Astrocyte of the spinal cord (primary cell): ENCODE data around the gene SLF1.
A peak's percentile ranks its signal among the peaks of the same experiment; 100 is the strongest.

Source experiments
- DNase-seq: peaks from one replicate; pipeline ENCODE4 v3.0.0; 2011; ENCODE audit warnings: low read depth, low spot score
- H3K4me3 ChIP-seq: 2 replicates; pipeline ENCODE4 v1.5.1; 2011; ENCODE audit warnings: low read depth, mild to moderate bottlenecking, low read length, moderate library complexity
- in situ Hi-C: cut with HindIII; loops from 2 replicates; pipeline ENCODE4 v1.10.0; 2017; ENCODE audit warnings: low sequenced_read_pairs
- TF ChIP-seq, protein P1 (sequence below): IDR thresholded peaks from 2 replicates; pipeline ENCODE4 v1.5.1; 2012; ENCODE audit warnings: low read depth, mild to moderate bottlenecking, low read length, inconsistent platforms

SLF1 gene

DNA sequence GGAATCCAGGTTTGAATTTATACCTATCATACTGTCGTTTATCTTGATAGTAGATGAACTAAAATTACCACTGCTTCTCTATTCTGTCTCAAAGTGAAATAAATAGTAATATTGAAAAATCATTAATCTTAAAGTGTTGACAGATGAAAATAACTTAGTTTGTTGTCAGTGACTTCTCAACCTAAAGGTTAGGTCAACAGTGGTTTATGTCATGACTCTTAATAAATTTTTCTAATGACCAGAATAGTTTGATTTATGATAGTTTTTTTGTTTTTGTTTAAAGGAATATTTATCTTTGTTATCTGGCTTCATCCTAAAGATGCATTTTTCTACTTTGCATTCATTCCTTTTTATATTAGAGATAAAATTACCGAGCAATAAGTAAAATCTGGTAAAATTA is 81.1 kb downstream of the SLF1 start:
- in situ Hi-C loops: no loop called here
- no peak overlapping the region for H3K4me3 ChIP-seq
- TF ChIP-seq, protein P1, sequence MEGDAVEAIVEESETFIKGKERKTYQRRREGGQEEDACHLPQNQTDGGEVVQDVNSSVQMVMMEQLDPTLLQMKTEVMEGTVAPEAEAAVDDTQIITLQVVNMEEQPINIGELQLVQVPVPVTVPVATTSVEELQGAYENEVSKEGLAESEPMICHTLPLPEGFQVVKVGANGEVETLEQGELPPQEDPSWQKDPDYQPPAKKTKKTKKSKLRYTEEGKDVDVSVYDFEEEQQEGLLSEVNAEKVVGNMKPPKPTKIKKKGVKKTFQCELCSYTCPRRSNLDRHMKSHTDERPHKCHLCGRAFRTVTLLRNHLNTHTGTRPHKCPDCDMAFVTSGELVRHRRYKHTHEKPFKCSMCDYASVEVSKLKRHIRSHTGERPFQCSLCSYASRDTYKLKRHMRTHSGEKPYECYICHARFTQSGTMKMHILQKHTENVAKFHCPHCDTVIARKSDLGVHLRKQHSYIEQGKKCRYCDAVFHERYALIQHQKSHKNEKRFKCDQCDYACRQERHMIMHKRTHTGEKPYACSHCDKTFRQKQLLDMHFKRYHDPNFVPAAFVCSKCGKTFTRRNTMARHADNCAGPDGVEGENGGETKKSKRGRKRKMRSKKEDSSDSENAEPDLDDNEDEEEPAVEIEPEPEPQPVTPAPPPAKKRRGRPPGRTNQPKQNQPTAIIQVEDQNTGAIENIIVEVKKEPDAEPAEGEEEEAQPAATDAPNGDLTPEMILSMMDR: no peak
- DNase-seq: no peak

DNA sequence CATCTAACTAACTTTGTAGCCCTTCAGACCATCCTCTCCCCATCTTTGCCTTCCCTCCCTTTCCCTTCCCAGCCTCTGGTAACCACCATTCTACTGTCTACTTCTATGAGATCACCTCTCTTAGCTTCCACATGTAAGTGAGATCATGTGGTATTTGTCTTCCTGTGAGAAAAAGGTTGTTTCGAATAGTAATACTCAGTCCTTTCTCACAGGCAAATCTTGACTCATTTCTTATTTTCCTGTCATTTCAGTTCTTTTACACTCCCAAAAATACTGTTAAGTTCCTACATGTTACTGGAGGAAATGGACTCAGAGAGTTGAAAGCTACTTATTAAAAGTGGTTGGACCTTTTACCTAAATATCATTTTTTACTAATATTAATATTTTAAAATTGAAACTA is 82.1 kb downstream of the SLF1 start:
- in situ Hi-C loops: no loop called here
- no peak for DNase-seq
- TF ChIP-seq, protein P1: no peak
- no peak overlapping the region for H3K4me3 ChIP-seq

DNA sequence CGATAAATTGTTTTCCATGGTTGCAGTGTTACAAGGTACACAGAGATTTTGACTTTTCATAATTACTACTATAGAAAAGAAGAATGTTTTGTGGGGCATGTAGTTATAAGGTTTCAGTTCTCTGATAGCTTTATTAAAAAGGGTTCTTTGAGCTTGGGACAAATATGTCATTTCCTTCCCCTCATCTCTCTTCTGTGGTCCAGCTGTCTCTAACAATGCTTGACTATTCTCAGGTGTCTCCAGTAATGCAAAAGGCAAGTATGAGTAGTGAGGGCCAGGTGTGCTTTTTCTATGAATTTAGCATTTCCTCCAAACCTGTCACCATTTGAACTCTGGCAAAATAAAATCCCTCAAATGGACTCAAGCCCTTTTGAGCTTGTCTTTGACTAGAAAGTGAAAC is 84.3 kb downstream of the SLF1 start:
- in situ Hi-C loops: no loop called here
- no peak overlapping the region for H3K4me3 ChIP-seq
- TF ChIP-seq, protein P1: no peak
- DNase-seq: no peak

DNA sequence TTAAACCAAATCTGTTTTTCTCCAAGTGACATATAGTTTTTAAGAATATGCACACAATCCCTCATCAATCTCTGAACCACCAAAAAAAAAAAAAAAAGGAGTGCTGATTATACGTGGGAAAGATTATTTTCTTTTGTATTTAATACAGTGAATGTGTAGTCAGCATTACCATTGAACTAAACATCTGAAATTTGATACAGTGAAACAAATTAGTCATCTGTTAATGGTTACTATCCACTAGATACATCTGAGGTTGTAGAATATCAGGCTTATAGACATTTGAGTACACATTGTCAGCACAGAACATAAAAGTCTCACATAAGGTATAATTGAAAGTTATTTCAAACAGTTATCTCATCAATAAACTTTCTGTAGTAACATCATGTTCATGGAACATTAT is 87.0 kb downstream of the SLF1 start:
- peak; percentile 36 for DNase-seq
- in situ Hi-C loops: no loop called here
- no peak overlapping the region for H3K4me3 ChIP-seq
- TF ChIP-seq, protein P1: no peak

DNA sequence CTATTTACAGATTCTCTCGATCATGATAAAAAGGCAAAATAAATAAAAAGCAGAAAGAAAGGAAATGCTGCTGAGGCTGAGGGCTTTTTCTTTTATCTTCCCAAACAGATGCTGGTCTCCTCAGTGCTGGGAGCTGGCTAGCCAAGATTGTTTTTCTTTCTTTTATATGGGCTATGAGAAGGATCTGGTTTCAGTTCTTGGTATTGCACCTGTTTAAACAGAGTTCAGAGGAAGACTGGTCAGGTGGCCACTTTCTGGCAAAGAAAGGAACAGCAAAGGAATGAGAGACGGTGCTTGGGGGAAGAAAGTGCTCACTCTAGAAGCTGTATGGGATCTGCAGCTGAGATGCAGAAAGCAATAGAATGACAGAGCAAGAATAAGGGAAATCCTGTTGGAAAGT is 88.9 kb downstream of the SLF1 start:
- TF ChIP-seq, protein P1: no peak
- no peak overlapping the region for H3K4me3 ChIP-seq
- in situ Hi-C loops: no loop called here
- peak; percentile 76 for DNase-seq

DNA sequence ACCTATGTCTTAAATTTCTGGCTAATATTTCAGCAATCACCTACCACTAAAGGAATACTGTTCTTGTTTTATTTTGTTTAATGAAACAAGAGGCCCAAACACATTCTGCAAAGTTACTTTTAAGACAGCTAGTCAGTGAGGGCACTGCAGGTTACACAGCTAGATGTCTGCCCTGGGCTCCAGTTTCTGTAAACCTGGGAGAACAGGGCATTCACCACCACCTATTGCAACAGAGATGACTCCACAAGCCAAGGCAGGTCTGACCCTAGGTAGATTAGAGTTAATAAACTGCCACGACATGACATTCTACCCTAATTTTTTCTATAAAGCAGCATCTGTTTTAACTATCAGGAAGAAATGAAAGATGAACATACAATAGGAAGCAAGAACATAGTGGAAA is 90.8 kb downstream of the SLF1 start:
- DNase-seq: no peak
- TF ChIP-seq, protein P1: no peak
- in situ Hi-C loops: no loop called here
- no peak overlapping the region for H3K4me3 ChIP-seq

DNA sequence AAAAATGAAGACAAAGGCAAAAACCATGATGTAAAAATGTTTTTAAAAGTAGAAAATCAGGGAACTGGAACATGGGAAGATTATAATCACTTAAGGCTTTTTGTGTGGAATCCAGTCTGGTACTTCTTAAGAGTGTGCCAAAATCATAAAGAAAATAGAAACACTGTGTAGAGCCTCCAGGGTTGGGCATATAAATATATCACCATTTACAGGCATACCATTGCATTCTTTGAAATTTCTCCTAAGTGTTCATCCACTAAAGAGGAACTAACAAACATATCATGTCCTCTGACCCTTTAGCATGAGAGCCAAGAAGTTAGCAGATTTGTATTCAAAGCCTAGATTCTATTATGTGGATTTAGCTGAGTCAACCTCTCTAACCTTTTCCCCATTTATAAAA is 93.3 kb downstream of the SLF1 start:
- TF ChIP-seq, protein P1: no peak
- in situ Hi-C loops: no loop called here
- DNase-seq: no peak
- no peak overlapping the region for H3K4me3 ChIP-seq
